H1 (cell line): Measurements from ENCODE around the gene PRMT5. TPM values are rescaled to one million over a fixed set of nuclear protein-coding genes. Genes with fewer than 3 reads are reported as not detected.
"Not testable (repeated sequence)": the region's sequence is repeated elsewhere in the genome, so short reads cannot be mapped to it uniquely, and the experiment has no call there.

Source experiments
- CTCF ChIA-PET: fragments of 300-600 bp; sonication (Branson Sonifier 250); formaldehyde crosslinking; loops from one replicate; lab custom pipeline; 2021; ENCODE audit not compliant: partially characterized antibody; lab: Charles Lee
- POLR2A ChIA-PET: fragments of 300-600 bp; sonication (Branson Sonifier 250); formaldehyde crosslinking; loops from one replicate; lab custom pipeline; 2021; ENCODE audit warnings: inconsistent platforms; ENCODE audit not compliant: partially characterized antibody; lab: Charles Lee
- DNase-seq, 2 experiments: peaks; one replicate each; pipeline versions ENCODE4 v3.0.0 to v3.0.0-alpha.2; 2010 to 2022; ENCODE audit warnings: low spot score in 2 of 2, low read depth in 1 of 2, mixed read lengths in 1 of 2
- FAIRE-seq: peaks from 2 replicates; lab custom pipeline; 2011; peaks lifted over from hg19 to GRCh38; lab: Jason Lieb, UNC
- H2AFZ ChIP-seq: 2 replicates; pipeline ENCODE4 v1.8.1; 2012; ENCODE audit warnings: low read length, inconsistent platforms
- H2AK5ac ChIP-seq: 2 replicates; pipeline ENCODE4 v1.6.1; 2013; ENCODE audit warnings: low read depth, low read length
- H2BK120ac ChIP-seq: replicated peaks from 2 replicates; pipeline ENCODE3; 2013; ENCODE audit warnings: low read depth, low read length, inconsistent platforms
- H2BK12ac ChIP-seq: 2 replicates; pipeline ENCODE4 v1.6.1; 2013; ENCODE audit warnings: low read depth, low read length
- H2BK15ac ChIP-seq: 2 replicates; pipeline ENCODE4 v1.6.1; 2013; ENCODE audit warnings: low read length
- H2BK20ac ChIP-seq: 2 replicates; pipeline ENCODE4 v1.6.1; 2013; ENCODE audit warnings: low read length
- H2BK5ac ChIP-seq: 2 replicates; pipeline ENCODE4 v1.6.1; 2013; ENCODE audit warnings: low read depth, low read length
- H3K14ac ChIP-seq: 2 replicates; pipeline ENCODE4 v1.6.1; 2013; ENCODE audit warnings: inconsistent platforms; ENCODE audit not compliant: insufficient read length
- H3K18ac ChIP-seq: 2 replicates; pipeline ENCODE4 v1.6.1; 2013; ENCODE audit warnings: low read length; ENCODE audit errors: extremely low read depth
- H3K23ac ChIP-seq: 2 replicates; pipeline ENCODE4 v1.6.1; 2013; ENCODE audit warnings: inconsistent platforms; ENCODE audit not compliant: insufficient read length
- H3K23me2 ChIP-seq: 2 replicates; pipeline ENCODE4 v1.6.1; 2013; ENCODE audit warnings: low read depth, low read length
- H3K27ac ChIP-seq: 2 replicates; pipeline ENCODE4 v1.6.1; 2011; ENCODE audit warnings: low read depth, low read length, inconsistent platforms
- H3K27me3 ChIP-seq, 4 experiments: replicated peaks in 1 of 4; 1 replicate in 1 of 4; 2 replicates in 3 of 4; pipeline versions ENCODE4 v1.6.1 to v1.8.1; 2011 to 2013; ENCODE audit warnings: low read length in 3 of 4, mild to moderate bottlenecking in 3 of 4, inconsistent platforms in 2 of 4, mixed read lengths in 2 of 4, moderate library complexity in 1 of 4; ENCODE audit not compliant: control insufficient read depth in 3 of 4, insufficient read depth in 3 of 4; ENCODE audit errors: extremely low read depth in 1 of 4
- H3K36me3 ChIP-seq, 4 experiments: 2 replicates each; pipeline versions ENCODE4 v1.6.1 to v1.8.1; 2011 to 2013; ENCODE audit warnings: mild to moderate bottlenecking in 4 of 4, low read length in 3 of 4, moderate library complexity in 2 of 4, control low read depth in 1 of 4, inconsistent platforms in 1 of 4; ENCODE audit not compliant: insufficient read depth in 4 of 4, control insufficient read depth in 2 of 4
- H3K4ac ChIP-seq: replicated peaks from 2 replicates; pipeline ENCODE3; 2013; ENCODE audit warnings: low read length, low read depth, mixed read lengths, inconsistent platforms; ENCODE audit not compliant: insufficient read length
- H3K4me1 ChIP-seq, 4 experiments: replicated peaks in 1 of 4; 1 replicate in 1 of 4; 2 replicates in 3 of 4; pipeline versions ENCODE4 v1.6.1 to v1.8.1; 2011 to 2013; ENCODE audit warnings: low read length in 3 of 4, inconsistent platforms in 2 of 4, mixed read lengths in 1 of 4; ENCODE audit not compliant: insufficient read depth in 4 of 4, control insufficient read depth in 3 of 4
- H3K4me2 ChIP-seq, 2 experiments: 2 replicates each; pipeline versions ENCODE4 v1.6.1 to v1.8.1; 2011 to 2013; ENCODE audit warnings: low read depth in 2 of 2, low read length in 2 of 2, control low read depth in 1 of 2, inconsistent platforms in 1 of 2, mild to moderate bottlenecking in 1 of 2; ENCODE audit not compliant: insufficient read depth in 1 of 2
- H3K4me3 ChIP-seq, 4 experiments: fragments of 200-600, 300-600 bp in 1 of 4; sonication (generic), shearing (Covaris generic), sonication (Bioruptor Twin) in 1 of 4; 2 replicates each; pipeline versions ENCODE4 v1.5.1 to v1.8.1; 2011 to 2016; ENCODE audit warnings: low read length in 4 of 4, low read depth in 3 of 4, control low read depth in 2 of 4, inconsistent platforms in 2 of 4, mild to moderate bottlenecking in 2 of 4, mixed read lengths in 1 of 4, moderate library complexity in 1 of 4; ENCODE audit not compliant: insufficient read depth in 2 of 4; ENCODE audit errors: extremely low read depth in 1 of 4
- H3K56ac ChIP-seq: replicated peaks from 2 replicates; pipeline ENCODE3; 2013; ENCODE audit warnings: low read depth, mild to moderate bottlenecking, mixed read lengths, low read length, inconsistent platforms; ENCODE audit not compliant: insufficient read length
- H3K79me1 ChIP-seq: 2 replicates; pipeline ENCODE4 v1.6.1; 2013; ENCODE audit warnings: low read depth, low read length, control low read depth
- H3K79me2 ChIP-seq, 2 experiments: 2 replicates each; pipeline versions ENCODE4 v1.6.1 to v1.8.1; 2012 to 2013; ENCODE audit warnings: low read length in 2 of 2, mild to moderate bottlenecking in 2 of 2, inconsistent platforms in 1 of 2; ENCODE audit not compliant: insufficient read depth in 2 of 2, control insufficient read depth in 1 of 2
- H3K9ac ChIP-seq, 4 experiments: replicated peaks in 1 of 4; 1 replicate in 1 of 4; 2 replicates in 3 of 4; pipeline versions ENCODE4 v1.6.1 to v1.8.1; 2011 to 2013; ENCODE audit warnings: low read depth in 3 of 4, low read length in 3 of 4, control low read depth in 2 of 4, mild to moderate bottlenecking in 2 of 4, moderate library complexity in 2 of 4, inconsistent platforms in 1 of 4; ENCODE audit errors: extremely low read depth in 1 of 4
- H3K9me3 ChIP-seq, 2 experiments: 2 replicates each; pipeline versions ENCODE4 v1.6.1 to v1.8.1; 2012 to 2013; ENCODE audit warnings: mild to moderate bottlenecking in 2 of 2, moderate library complexity in 2 of 2, control low read depth in 1 of 2, inconsistent platforms in 1 of 2, low read depth in 1 of 2, low read length in 1 of 2, mixed read lengths in 1 of 2; ENCODE audit not compliant: insufficient read depth in 2 of 2
- H4K20me1 ChIP-seq, 2 experiments: replicated peaks in 1 of 2; 2 replicates each; pipeline versions ENCODE3 to v1.8.1; 2011 to 2013; ENCODE audit warnings: inconsistent platforms in 2 of 2, low read length in 2 of 2, mild to moderate bottlenecking in 1 of 2; ENCODE audit not compliant: insufficient read depth in 2 of 2, control insufficient read depth in 1 of 2
- H4K5ac ChIP-seq: 2 replicates; pipeline ENCODE4 v1.6.1; 2013; ENCODE audit warnings: low read length, low read depth, mixed read lengths, inconsistent platforms; ENCODE audit not compliant: insufficient read length
- H4K8ac ChIP-seq: 2 replicates; pipeline ENCODE4 v1.8.0; 2013; ENCODE audit warnings: mild to moderate bottlenecking, moderate library complexity, low read length, inconsistent platforms; ENCODE audit not compliant: insufficient read depth; ENCODE audit errors: extremely low read depth
- H4K91ac ChIP-seq: replicated peaks from 2 replicates; pipeline ENCODE3; 2013; ENCODE audit warnings: low read length, mixed read lengths, inconsistent platforms; ENCODE audit not compliant: insufficient read length
- WGBS, 2 experiments: shearing (Covaris generic) in 1 of 2; methylation state at CpG; one replicate each; pipeline versions ENCODE4 v1.1.6 to v1.1.7; 2013 to 2015; ENCODE audit warnings: low lambda C conversion rate in 2 of 2, mixed read lengths in 2 of 2, inconsistent platforms in 1 of 2, low coverage in 1 of 2, missing lambda C conversion rate in 1 of 2; ENCODE audit not compliant: insufficient replicate concordance in 2 of 2, insufficient coverage in 1 of 2, insufficient read length in 1 of 2; ENCODE audit errors: extremely low coverage in 1 of 2, missing lambda C conversion rate in 1 of 2; 5-methylcytosine and 5-hydroxymethylcytosine counted together
- polyA plus RNA-seq, 7 experiments: library from polyadenylated mRNA; depleted of rRNA in 3 of 7; stranded (reverse) in 5 of 7; unstranded in 2 of 7; fragments of >200 nt in 5 of 7; fragments of 200-250 nt in 2 of 7; gene quantifications; 1 replicate in 5 of 7; 2 replicates in 1 of 7; 4 replicates in 1 of 7; pipeline versions ENCODE4 v1.2.1 to v1.2.3, GENCODE V29; 2011 to 2013; ENCODE audit warnings: missing spikeins in 2 of 7, mixed read lengths in 2 of 7
- total RNA-seq: library from RNA; stranded (reverse); fragmentation: NEBNext Ultra II Directional; extraction: Animal tissue kit (Norgen Biotek cat#: 25700); gene quantifications from 2 replicates; pipeline ENCODE4 v1.2.1, GENCODE V29; 2021

PRMT5 gene
- total and polyA plus RNA-seq, 2 of the 8 experiments (the other 6 are each of a cell fraction or from before 2014, with no cell fraction given): 171 to 402 TPM

DNA sequence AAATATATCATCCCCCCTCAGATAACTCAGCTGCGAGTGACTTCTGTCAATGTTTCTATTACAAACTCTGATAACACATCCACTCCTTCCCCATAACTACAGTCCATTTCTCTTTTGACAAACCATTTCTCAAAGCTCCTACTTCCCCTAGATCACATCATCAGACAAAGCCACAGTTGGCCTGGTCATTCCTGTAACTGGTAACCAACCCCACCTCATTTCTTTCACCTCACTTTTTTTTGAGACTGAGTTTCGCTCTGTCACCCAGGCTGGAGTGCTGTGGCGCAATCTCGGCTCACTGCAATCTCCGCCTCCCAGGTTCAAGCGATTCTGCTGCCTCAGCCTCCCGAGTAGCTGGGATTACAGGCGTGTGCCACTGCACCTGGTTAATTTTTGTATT, 22.6 kb upstream of the PRMT5 start:
- not testable (repeated sequence) for H3K4ac ChIP-seq, H3K18ac ChIP-seq, H3K23me2 ChIP-seq, H4K8ac ChIP-seq, H3K4me3 ChIP-seq, H3K4me2 ChIP-seq, H4K91ac ChIP-seq, H2AFZ ChIP-seq, H3K9me3 ChIP-seq, H2BK15ac ChIP-seq, H4K20me1 ChIP-seq, H2BK20ac ChIP-seq, H2BK5ac ChIP-seq, H3K23ac ChIP-seq, H3K27me3 ChIP-seq, H4K5ac ChIP-seq, H2BK120ac ChIP-seq, H3K9ac ChIP-seq, H3K4me1 ChIP-seq, H3K27ac ChIP-seq, FAIRE-seq, H3K56ac ChIP-seq, H3K79me2 ChIP-seq, H2BK12ac ChIP-seq, H2AK5ac ChIP-seq, H3K14ac ChIP-seq, H3K79me1 ChIP-seq, DNase-seq
- CTCF ChIA-PET: interaction anchor here (0.8 to 3.1 kb wide), 5 partner anchors 10 to 44 kb away, joined by 3 to 17 read pairs (median 6); no protein-coding TSS in a partner anchor
- 93% methylated on average over 8 of the region's 8 CpGs; no CpG with 5 or more reads in 1 of the 2 experiments for WGBS, 2 experiments
- peaks cover 5 to 41% (median 14%) of the 10 kb centered on the region in 4 experiments; a peak in 6 of 8 replicates for H3K36me3 ChIP-seq
- POLR2A ChIA-PET: interaction anchor here (1.1 to 1.9 kb wide), 3 partner anchors 20 to 153 kb away, joined by 3 to 5 read pairs (median 3); no protein-coding TSS in a partner anchor
